GM23338 (cell line): Measurements from ENCODE around the gene NLRP5. TPM values are rescaled to one million over a fixed set of nuclear protein-coding genes. Genes with fewer than 3 reads are reported as not detected.
A peak's percentile ranks its signal among the peaks of the same experiment; 100 is the strongest.

ENCODE experiments used
- ATAC-seq: fragments of 200-7000 bp; cut with Tn5 transposase; 3 replicates; pipeline ENCODE4 v1.9.1; 2020
- DNase-seq: peaks from one replicate; pipeline ENCODE4 v3.0.0-alpha.2; 2015; ENCODE audit warnings: low spot score
- H2AFZ ChIP-seq: fragments of 200-600 bp; sonication (generic); 2 replicates; pipeline ENCODE4 v1.8.0; 2016; ENCODE audit warnings: antibody characterized with exemption, mild to moderate bottlenecking, moderate library complexity
- H3F3A ChIP-seq: fragments of 200-600 bp; sonication (generic); replicated peaks from 2 replicates; pipeline ENCODE4 v1.8.0; 2017; ENCODE audit warnings: antibody characterized with exemption, mixed run types, low read depth
- H3K27ac ChIP-seq: fragments of 200-600 bp; sonication (generic); 2 replicates; pipeline ENCODE4 v1.6.1; 2016; ENCODE audit warnings: low read depth
- H3K27me3 ChIP-seq: fragments of 200-600 bp; sonication (generic); 2 replicates; pipeline ENCODE4 v1.8.0; 2016; ENCODE audit warnings: mild to moderate bottlenecking, mixed run types, moderate library complexity; ENCODE audit not compliant: insufficient read depth
- H3K36me3 ChIP-seq: fragments of 200-600 bp; sonication (generic); 2 replicates; pipeline ENCODE4 v1.8.0; 2016; ENCODE audit warnings: mild to moderate bottlenecking; ENCODE audit not compliant: insufficient read depth
- H3K4me1 ChIP-seq: fragments of 200-600 bp; sonication (generic); 2 replicates; pipeline ENCODE4 v1.8.0; 2016; ENCODE audit warnings: mild to moderate bottlenecking, moderate library complexity; ENCODE audit not compliant: insufficient read depth
- H3K4me2 ChIP-seq: fragments of 200-600 bp; sonication (generic); 2 replicates; pipeline ENCODE4 v1.7.1; 2017; ENCODE audit warnings: mixed run types
- H3K4me3 ChIP-seq: fragments of 200-600 bp; sonication (generic); 2 replicates; pipeline ENCODE4 v1.6.1; 2016; ENCODE audit warnings: mixed run types
- H3K79me2 ChIP-seq: fragments of 200-600 bp; sonication (generic); replicated peaks from 2 replicates; pipeline ENCODE4 v1.8.0; 2017; ENCODE audit warnings: mild to moderate bottlenecking; ENCODE audit not compliant: insufficient read depth
- H3K9me2 ChIP-seq: fragments of 200-600 bp; sonication (generic); 2 replicates; pipeline ENCODE4 v1.8.0; 2017; ENCODE audit not compliant: insufficient read depth
- H4K20me1 ChIP-seq: fragments of 200-600 bp; sonication (generic); replicated peaks from 2 replicates; pipeline ENCODE4 v1.8.0; 2017; ENCODE audit warnings: mild to moderate bottlenecking; ENCODE audit not compliant: insufficient read depth
- H3K27ac Mint-ChIP-seq: 2 replicates; pipeline ENCODE4 v1.8.0; 2020; ENCODE audit warnings: inconsistent platforms, mild to moderate bottlenecking, moderate library complexity, mixed read lengths
- H3K27me3 Mint-ChIP-seq: 3 replicates; pipeline ENCODE4 v1.8.0; 2022; ENCODE audit warnings: low read depth, mild to moderate bottlenecking, moderate library complexity, mixed read lengths, inconsistent platforms; ENCODE audit not compliant: insufficient read depth, poor library complexity
- H3K36me3 Mint-ChIP-seq: 3 replicates; pipeline ENCODE4 v1.8.0; 2021; ENCODE audit warnings: low read depth, mild to moderate bottlenecking, inconsistent platforms, moderate library complexity, mixed read lengths
- H3K4me1 Mint-ChIP-seq: 3 replicates; pipeline ENCODE4 v1.8.0; 2020; ENCODE audit warnings: mild to moderate bottlenecking, inconsistent platforms, mixed read lengths
- H3K4me3 Mint-ChIP-seq: 3 replicates; pipeline ENCODE4 v1.8.0; 2021; ENCODE audit warnings: moderate library complexity, mild to moderate bottlenecking, inconsistent platforms, mixed read lengths
- H3K9me3 Mint-ChIP-seq: 3 replicates; pipeline ENCODE4 v1.8.0; 2020; ENCODE audit warnings: moderate library complexity, mild to moderate bottlenecking, inconsistent platforms, mixed read lengths
- CREB1 ChIP-seq: fragments of 250-450 bp; sonication (Bioruptor Pico); IDR thresholded peaks from 2 replicates; pipeline ENCODE4 v1.5.0; 2020; ENCODE audit warnings: low read depth, mild to moderate bottlenecking, moderate library complexity
- CTCF ChIP-seq, 2 experiments: fragments of 200-600 bp in 1 of 2; sonication (generic) in 1 of 2; conservative IDR thresholded peaks; 2 replicates each; pipeline versions ENCODE4 v1.5.1 to v1.6.1; 2016 to 2017; ENCODE audit warnings: antibody characterized with exemption in 2 of 2, low read depth in 2 of 2, mild to moderate bottlenecking in 2 of 2, moderate library complexity in 1 of 2
- NANOG ChIP-seq: IDR thresholded peaks from 2 replicates; pipeline ENCODE4 v1.6.1; 2016; ENCODE audit warnings: antibody characterized with exemption, borderline replicate concordance
- POLR2AphosphoS5 ChIP-seq: IDR thresholded peaks from 2 replicates; pipeline ENCODE4 v1.6.1; 2016; ENCODE audit warnings: antibody characterized with exemption, low read depth
- REST ChIP-seq: IDR thresholded peaks from one replicate; pipeline ENCODE4 v1.6.1; 2018; ENCODE audit warnings: antibody characterized with exemption; ENCODE audit not compliant: unreplicated experiment
- ZNF114 ChIP-seq: fragments of 250-450 bp; sonication (Bioruptor Pico); IDR thresholded peaks from 2 replicates; pipeline ENCODE4 v1.5.0; 2020; ENCODE audit warnings: mild to moderate bottlenecking, moderate library complexity
- ZNF462 ChIP-seq: fragments of 250-450 bp; sonication (Bioruptor Pico); IDR thresholded peaks from 2 replicates; pipeline ENCODE4 v1.5.0; 2020; ENCODE audit warnings: mild to moderate bottlenecking, moderate library complexity
- polyA plus RNA-seq: library from polyadenylated mRNA; unstranded; fragments of >200 nt; fragmentation: Nextera tagmentation; extraction: Ambion mirVana; gene quantifications from 2 replicates; pipeline ENCODE4 v1.2.1, GENCODE V29; 2016
- total RNA-seq: library from RNA; depleted of rRNA; stranded (reverse); fragments of >200 nt; shearing (Covaris generic); gene quantifications from 2 replicates; pipeline ENCODE4 v1.2.3, GENCODE V29; 2014

NLRP5 gene
- total and polyA plus RNA-seq, 2 experiments from 2014 or later, result not detected

- no peak overlapping the region for H3K4me2 ChIP-seq
- no peak overlapping the region for H3K4me3 ChIP-seq
- Mint-ChIP-seq H3K4me1 (peaks cover 48% of the 10 kb centered on the region), H3K27ac (no peak overlapping the region), H3K27me3 (peaks cover 23% of the 10 kb centered on the region), H3K9me3 (peaks cover 6% of the 10 kb centered on the region; the same call in 2 of the 3 replicates), H3K36me3 (peaks cover 40% of the 10 kb centered on the region), H3K4me3 (no peak overlapping the region)
- H3K36me3 ChIP-seq, result no peaks in the 10 kb centered on the region
- H3K27ac ChIP-seq, result no peak overlapping the region
- H2AFZ ChIP-seq, result no peak overlapping the region
- H3F3A ChIP-seq, result no peaks in the 10 kb centered on the region
- H3K4me1 ChIP-seq, result peaks cover 16% of the 10 kb centered on the region; the same call in 1 of the 2 replicates
- peaks cover 19% of the 10 kb centered on the region for H4K20me1 ChIP-seq
- peaks cover 50% of the 10 kb centered on the region for H3K79me2 ChIP-seq
- no peak for DNase-seq
- H3K27me3 ChIP-seq, result no peaks in the 10 kb centered on the region
- no peaks in the 10 kb centered on the region for H3K9me2 ChIP-seq
- TF ChIP-seq NANOG, result no peak
- TF ChIP-seq CTCF (conservative IDR thresholded peaks at IDR 0.05; ENCODE audit: low read depth in 2 of 2), result peak in 1 of 2 experiments; percentile 31; a peak in 2 of 4 replicates
- no peak for ATAC-seq
Measured at GRCh38 chr19:56089344-56089743, 102.8 kb downstream of the NLRP5 start.

GRCh38 chr19:56091066-56091490 is 104.5 kb downstream of the NLRP5 start:
- Histone ChIP-seq H3K4me3 (no peak overlapping the region), H3K27me3 (no peaks in the 10 kb centered on the region), H3K79me2 (peaks cover 63% of the 10 kb centered on the region), H3K9me2 (no peaks in the 10 kb centered on the region), H3K27ac (peak overlapping the region; percentile 70; the same call in 1 of the 2 replicates), H4K20me1 (peaks cover 22% of the 10 kb centered on the region), H3K4me2 (no peak overlapping the region), H2AFZ (no peak overlapping the region), H3K36me3 (no peaks in the 10 kb centered on the region), H3K4me1 (peaks cover 6% of the 10 kb centered on the region; the same call in 1 of the 2 replicates), H3F3A (no peaks in the 10 kb centered on the region)
- Mint-ChIP-seq H3K27me3 (peaks cover 14% of the 10 kb centered on the region), H3K27ac (peak overlapping the region; percentile 87), H3K4me3 (no peak overlapping the region), H3K4me1 (peaks cover 32% of the 10 kb centered on the region), H3K36me3 (peaks cover 56% of the 10 kb centered on the region), H3K9me3 (peaks cover 6% of the 10 kb centered on the region)
- DNase-seq (no peak), ATAC-seq (no peak)
- TF ChIP-seq NANOG (no peak), CTCF (conservative IDR thresholded peaks at IDR 0.05; ENCODE audit: low read depth in 2 of 2) (no peak), ZNF114 (CRISPR knock-in tag) (no peak), ZNF462 (CRISPR knock-in tag) (no peak), REST (no peak), CREB1 (no peak), POLR2AphosphoS5 (no peak)
